ENCODE measurements around the gene HS1BP3. TPM values are rescaled to one million over a fixed set of nuclear protein-coding genes. Genes with fewer than 3 reads are reported as not detected.

The HS1BP3 gene
- polyA plus RNA-seq, 4 donors = 18.5 to 39.7 (median 23.4) TPM

DNA sequence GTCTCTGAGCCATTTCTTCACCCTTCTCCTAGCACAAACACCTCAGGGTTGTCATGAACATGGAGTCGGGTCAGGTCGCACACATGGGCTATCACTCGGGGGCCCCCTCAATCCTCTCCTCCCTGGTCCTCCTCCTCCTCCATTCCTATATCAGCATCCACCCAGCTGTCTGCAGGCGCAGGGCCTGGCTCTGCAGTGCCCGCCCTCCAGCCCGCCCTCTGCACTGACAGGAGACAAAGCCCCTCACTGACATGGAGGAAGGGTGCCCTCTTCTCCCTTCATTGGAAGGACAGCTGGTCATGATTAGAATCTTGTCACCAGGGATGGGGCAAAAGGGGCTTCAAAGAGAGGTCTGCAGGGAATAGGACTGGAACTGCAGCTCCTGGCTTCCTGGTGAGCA is 21.7 kb downstream of the HS1BP3 start:
- WGBS, 3 donors = 83 to 88% (median 85%) methylated on average over 6 of the region's 6 CpGs
- Histone ChIP-seq H3K27me3 (ENCODE audit: control insufficient read depth in 3 of 3, insufficient read depth in 3 of 3, low read length in 3 of 3) (no peaks in the 10 kb centered on the region), H3K27ac (ENCODE audit: low read depth in 1 of 3, low read length in 2 of 3) (no peak overlapping the region), H3K4me3 (ENCODE audit: low read depth in 1 of 3, low read length in 3 of 3) (no peak overlapping the region), H3K4me1 (ENCODE audit: control insufficient read depth in 3 of 3, insufficient read depth in 2 of 3, low read depth in 1 of 3, low read length in 2 of 3) (peaks cover 0 to 6% (median under 1%) of the 10 kb centered on the region in 3 donors), H3K36me3 (ENCODE audit: control insufficient read depth in 3 of 3, insufficient read depth in 2 of 3, low read depth in 1 of 3, low read length in 3 of 3) (peaks cover 0 to 88% (median 2%) of the 10 kb centered on the region in 3 donors), H3K9me3 (ENCODE audit: control insufficient read depth in 2 of 2, insufficient read depth in 1 of 2, low read depth in 1 of 2, low read length in 1 of 2) (no peaks in the 10 kb centered on the region)
- FAIRE-seq (no peak), DNase-seq (no peak)

DNA sequence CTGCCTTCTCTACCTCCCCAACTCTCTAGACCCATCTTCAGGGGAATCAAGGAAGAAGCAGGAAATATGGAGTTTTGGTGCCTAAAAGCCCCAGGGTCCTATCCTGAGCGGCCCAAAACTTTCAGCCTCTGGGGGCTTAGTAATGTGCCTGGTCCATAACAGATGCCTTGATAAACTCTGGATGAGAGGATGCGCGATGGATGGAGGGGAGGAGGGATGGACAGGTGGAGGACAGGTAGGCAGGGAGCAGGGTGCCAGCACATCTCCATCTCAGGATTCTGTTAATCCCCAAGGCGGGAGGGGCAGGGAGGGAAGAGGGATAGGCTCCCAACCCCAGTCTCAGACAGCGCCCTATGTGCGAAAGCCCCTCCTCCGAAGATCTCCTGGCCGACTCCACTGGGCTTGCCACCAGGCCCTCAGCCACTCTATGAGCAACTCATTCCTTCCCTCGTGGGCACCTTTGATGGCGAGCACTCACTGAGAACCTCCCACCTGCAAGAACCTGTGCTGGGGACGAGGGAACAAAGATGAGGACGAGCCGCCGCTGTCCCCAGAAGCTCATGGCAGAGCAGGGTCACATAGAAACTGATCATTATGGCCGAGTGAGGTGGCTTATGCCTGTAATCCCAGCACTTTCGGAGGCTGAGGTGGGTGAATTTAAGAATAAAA is 23.1 kb downstream of the HS1BP3 start:
- WGBS, 3 donors = 89 to 91% (median 89%) methylated on average over 16 of the region's 16 CpGs
- H3K4me3 ChIP-seq (ENCODE audit: low read depth in 1 of 3, low read length in 3 of 3) = no peak overlapping the region
- H3K27ac ChIP-seq (ENCODE audit: low read depth in 1 of 3, low read length in 2 of 3) = no peak overlapping the region
- peaks cover 2 to 90% (median 5%) of the 10 kb centered on the region in 3 donors for H3K36me3 ChIP-seq (ENCODE audit: control insufficient read depth in 3 of 3, insufficient read depth in 2 of 3, low read depth in 1 of 3, low read length in 3 of 3)
- no peaks in the 10 kb centered on the region for H3K9me3 ChIP-seq (ENCODE audit: control insufficient read depth in 2 of 2, insufficient read depth in 1 of 2, low read depth in 1 of 2, low read length in 1 of 2)
- H3K4me1 ChIP-seq (ENCODE audit: control insufficient read depth in 3 of 3, insufficient read depth in 2 of 3, low read depth in 1 of 3, low read length in 2 of 3) = peaks cover 0 to 8% (median 0%) of the 10 kb centered on the region in 3 donors
- DNase-seq (no peak), FAIRE-seq (no peak)
- no peaks in the 10 kb centered on the region for H3K27me3 ChIP-seq (ENCODE audit: control insufficient read depth in 3 of 3, insufficient read depth in 3 of 3, low read length in 3 of 3)

GRCh38 chr2:20626698-20627513 is 24.0 kb downstream of the HS1BP3 start:
- Histone ChIP-seq H3K4me1 (ENCODE audit: control insufficient read depth in 3 of 3, insufficient read depth in 2 of 3, low read depth in 1 of 3, low read length in 2 of 3) (peaks cover 0 to 8% (median 0%) of the 10 kb centered on the region in 3 donors), H3K27ac (ENCODE audit: low read depth in 1 of 3, low read length in 2 of 3) (peak overlapping the region in 1 of 3 donors; percentile 88), H3K9me3 (ENCODE audit: control insufficient read depth in 2 of 2, insufficient read depth in 1 of 2, low read depth in 1 of 2, low read length in 1 of 2) (no peaks in the 10 kb centered on the region), H3K36me3 (ENCODE audit: control insufficient read depth in 3 of 3, insufficient read depth in 2 of 3, low read depth in 1 of 3, low read length in 3 of 3) (peaks cover 5 to 92% (median 5%) of the 10 kb centered on the region in 3 donors), H3K4me3 (ENCODE audit: low read depth in 1 of 3, low read length in 3 of 3) (no peak overlapping the region), H3K27me3 (ENCODE audit: control insufficient read depth in 3 of 3, insufficient read depth in 3 of 3, low read length in 3 of 3) (no peaks in the 10 kb centered on the region)
- FAIRE-seq (no peak), DNase-seq (no peak)
- WGBS, 3 donors = 90 to 95% (median 93%) methylated on average over 20 of the region's 20 CpGs

GRCh38 chr2:20626392-20626697 is 24.6 kb downstream of the HS1BP3 start:
- Histone ChIP-seq H3K27ac (ENCODE audit: low read depth in 1 of 3, low read length in 2 of 3) (peak overlapping the region in 1 of 3 donors; percentile 88), H3K4me3 (ENCODE audit: low read depth in 1 of 3, low read length in 3 of 3) (no peak overlapping the region), H3K4me1 (ENCODE audit: control insufficient read depth in 3 of 3, insufficient read depth in 2 of 3, low read depth in 1 of 3, low read length in 2 of 3) (peaks cover 0 to 8% (median 0%) of the 10 kb centered on the region in 3 donors), H3K36me3 (ENCODE audit: control insufficient read depth in 3 of 3, insufficient read depth in 2 of 3, low read depth in 1 of 3, low read length in 3 of 3) (peaks cover 5 to 92% (median 5%) of the 10 kb centered on the region in 3 donors), H3K27me3 (ENCODE audit: control insufficient read depth in 3 of 3, insufficient read depth in 3 of 3, low read length in 3 of 3) (no peaks in the 10 kb centered on the region), H3K9me3 (ENCODE audit: control insufficient read depth in 2 of 2, insufficient read depth in 1 of 2, low read depth in 1 of 2, low read length in 1 of 2) (no peaks in the 10 kb centered on the region)
- DNase-seq = no peak
- 98 to 100% (median 98%) methylated on average over 2 of the region's 2 CpGs for WGBS, 3 donors
- no peak for FAIRE-seq

GRCh38 chr2:20625491-20626391 is 25.2 kb downstream of the HS1BP3 start:
- peaks cover 0 to 8% (median 0%) of the 10 kb centered on the region in 3 donors for H3K4me1 ChIP-seq (ENCODE audit: control insufficient read depth in 3 of 3, insufficient read depth in 2 of 3, low read depth in 1 of 3, low read length in 2 of 3)
- no peak for DNase-seq
- H3K27ac ChIP-seq (ENCODE audit: low read depth in 1 of 3, low read length in 2 of 3) = peak overlapping the region in 2 of 3 donors; percentile 8 to 88
- no peaks in the 10 kb centered on the region for H3K9me3 ChIP-seq (ENCODE audit: control insufficient read depth in 2 of 2, insufficient read depth in 1 of 2, low read depth in 1 of 2, low read length in 1 of 2)
- 77 to 89% (median 86%) methylated on average over 19 of the region's 19 CpGs for WGBS, 3 donors
- no peak overlapping the region for H3K4me3 ChIP-seq (ENCODE audit: low read depth in 1 of 3, low read length in 3 of 3)
- FAIRE-seq = no peak
- peaks cover 5 to 94% (median 5%) of the 10 kb centered on the region in 3 donors for H3K36me3 ChIP-seq (ENCODE audit: control insufficient read depth in 3 of 3, insufficient read depth in 2 of 3, low read depth in 1 of 3, low read length in 3 of 3)
- no peaks in the 10 kb centered on the region for H3K27me3 ChIP-seq (ENCODE audit: control insufficient read depth in 3 of 3, insufficient read depth in 3 of 3, low read length in 3 of 3)

GRCh38 chr2:20624884-20625485 is 25.9 kb downstream of the HS1BP3 start:
- Histone ChIP-seq H3K36me3 (ENCODE audit: control insufficient read depth in 3 of 3, insufficient read depth in 2 of 3, low read depth in 1 of 3, low read length in 3 of 3) (peaks cover 5 to 96% (median 5%) of the 10 kb centered on the region in 3 donors), H3K4me3 (ENCODE audit: low read depth in 1 of 3, low read length in 3 of 3) (no peak overlapping the region), H3K27me3 (ENCODE audit: control insufficient read depth in 3 of 3, insufficient read depth in 3 of 3, low read length in 3 of 3) (no peaks in the 10 kb centered on the region), H3K27ac (ENCODE audit: low read depth in 1 of 3, low read length in 2 of 3) (peak overlapping the region in 2 of 3 donors; percentile 8 to 88), H3K4me1 (ENCODE audit: control insufficient read depth in 3 of 3, insufficient read depth in 2 of 3, low read depth in 1 of 3, low read length in 2 of 3) (peaks cover 0 to 8% (median 0%) of the 10 kb centered on the region in 3 donors), H3K9me3 (ENCODE audit: control insufficient read depth in 2 of 2, insufficient read depth in 1 of 2, low read depth in 1 of 2, low read length in 1 of 2) (no peaks in the 10 kb centered on the region)
- WGBS, 3 donors = 84 to 86% (median 86%) methylated on average over 11 of the region's 11 CpGs
- FAIRE-seq = no peak
- DNase-seq = no peak

DNA sequence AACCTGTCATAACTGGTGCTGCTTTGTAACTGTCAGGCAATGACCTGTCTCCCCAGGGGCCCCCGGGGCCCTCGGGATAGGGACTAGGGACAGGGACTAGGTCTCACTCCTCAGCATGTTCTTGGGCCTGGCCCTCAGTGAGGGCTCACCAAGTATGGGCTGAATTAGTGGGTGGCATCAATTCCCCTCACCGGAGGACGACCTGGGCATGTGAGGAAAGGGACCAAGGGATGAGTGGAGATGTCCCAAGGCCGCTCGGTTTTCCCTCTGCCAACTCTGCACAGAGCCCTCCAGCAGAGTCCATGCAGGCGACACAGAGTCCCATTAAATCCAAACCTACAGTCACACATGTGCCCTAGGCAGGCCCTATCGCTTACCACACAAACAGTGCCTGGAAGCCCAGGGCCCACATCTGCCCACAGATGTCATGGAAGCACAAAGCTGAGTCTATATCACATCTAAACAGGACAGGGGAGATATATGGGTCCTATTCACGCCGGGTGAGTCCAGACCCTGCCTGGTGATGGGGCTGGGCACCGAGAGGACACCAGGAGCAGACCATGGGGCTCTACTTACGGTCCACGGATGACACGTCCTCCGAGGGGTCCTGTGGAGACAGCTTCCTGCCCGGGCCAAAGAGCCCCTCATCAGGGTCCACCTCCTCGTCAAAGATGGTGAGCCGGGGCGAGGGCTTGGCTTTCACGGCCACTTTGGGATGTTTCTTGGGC is 26.6 kb downstream of the HS1BP3 start:
- Histone ChIP-seq H3K36me3 (ENCODE audit: control insufficient read depth in 3 of 3, insufficient read depth in 2 of 3, low read depth in 1 of 3, low read length in 3 of 3) (peaks cover 2 to 96% (median 5%) of the 10 kb centered on the region in 3 donors), H3K9me3 (ENCODE audit: control insufficient read depth in 2 of 2, insufficient read depth in 1 of 2, low read depth in 1 of 2, low read length in 1 of 2) (no peaks in the 10 kb centered on the region), H3K4me3 (ENCODE audit: low read depth in 1 of 3, low read length in 3 of 3) (no peak overlapping the region), H3K27ac (ENCODE audit: low read depth in 1 of 3, low read length in 2 of 3) (no peak overlapping the region), H3K4me1 (ENCODE audit: control insufficient read depth in 3 of 3, insufficient read depth in 2 of 3, low read depth in 1 of 3, low read length in 2 of 3) (peaks cover 0 to 8% (median 0%) of the 10 kb centered on the region in 3 donors), H3K27me3 (ENCODE audit: control insufficient read depth in 3 of 3, insufficient read depth in 3 of 3, low read length in 3 of 3) (no peaks in the 10 kb centered on the region)
- 89 to 91% (median 90%) methylated on average over 19 to 20 of the region's 20 CpGs for WGBS, 3 donors
- FAIRE-seq (no peak), DNase-seq (no peak)

Data from small intestine (tissue), 7 donors.